Astrocyte (in vitro differentiated cells and primary cell): Measurements from ENCODE around the gene ASCC3. TPM values are rescaled to one million over a fixed set of nuclear protein-coding genes. Genes with fewer than 3 reads are reported as not detected.

Experiments used
- DNase-seq: peaks from one replicate; pipeline ENCODE4 v3.0.0-alpha.2; 2010; ENCODE audit warnings: low read depth
- FAIRE-seq: peaks from 2 replicates; lab custom pipeline; 2011; peaks lifted over from hg19 to GRCh38; lab: Jason Lieb, UNC
- H2AFZ ChIP-seq: 2 replicates; pipeline ENCODE4 v1.6.0; 2012; ENCODE audit warnings: low read depth, low read length, inconsistent platforms
- H3K27ac ChIP-seq: 2 replicates; pipeline ENCODE4 v1.5.1; 2011; ENCODE audit warnings: low read depth, low read length, inconsistent platforms
- H3K27me3 ChIP-seq: 2 replicates; pipeline ENCODE4 v1.6.0; 2011; ENCODE audit warnings: low read length, inconsistent platforms; ENCODE audit not compliant: insufficient read depth
- H3K36me3 ChIP-seq: 2 replicates; pipeline ENCODE4 v1.5.1; 2011; ENCODE audit warnings: low read length, inconsistent platforms; ENCODE audit not compliant: insufficient read depth
- H3K4me1 ChIP-seq: 2 replicates; pipeline ENCODE4 v1.5.1; 2011; ENCODE audit warnings: low read length, inconsistent platforms; ENCODE audit not compliant: insufficient read depth
- H3K4me2 ChIP-seq: 2 replicates; pipeline ENCODE4 v1.6.0; 2012; ENCODE audit warnings: low read length, inconsistent platforms
- H3K4me3 ChIP-seq: 2 replicates; pipeline ENCODE4 v1.5.1; 2011; ENCODE audit warnings: low read depth, mild to moderate bottlenecking, low read length, inconsistent platforms; ENCODE audit not compliant: insufficient read depth
- H3K79me2 ChIP-seq: 2 replicates; pipeline ENCODE4 v1.6.0; 2012; ENCODE audit warnings: mild to moderate bottlenecking, low read length, inconsistent platforms; ENCODE audit not compliant: insufficient read depth
- H3K9ac ChIP-seq: 2 replicates; pipeline ENCODE4 v1.6.0; 2012; ENCODE audit warnings: mild to moderate bottlenecking, low read length, inconsistent platforms
- H3K9me3 ChIP-seq: 2 replicates; pipeline ENCODE4 v1.5.1; 2012; ENCODE audit warnings: low read depth, mild to moderate bottlenecking, low read length, inconsistent platforms; ENCODE audit not compliant: insufficient read depth
- H4K20me1 ChIP-seq: 2 replicates; pipeline ENCODE4 v1.6.0; 2012; ENCODE audit warnings: low read length, inconsistent platforms; ENCODE audit not compliant: insufficient read depth
- H3K27ac Mint-ChIP-seq: one replicate; pipeline ENCODE4 v1.8.0; 2021; ENCODE audit warnings: mild to moderate bottlenecking, mixed read lengths; ENCODE audit not compliant: unreplicated experiment
- H3K27me3 Mint-ChIP-seq: one replicate; pipeline ENCODE4 v1.8.0; 2021; ENCODE audit warnings: low read depth, mixed read lengths; ENCODE audit not compliant: unreplicated experiment
- H3K36me3 Mint-ChIP-seq: one replicate; pipeline ENCODE4 v1.8.0; 2021; ENCODE audit warnings: low read depth, mixed read lengths; ENCODE audit not compliant: unreplicated experiment
- H3K4me1 Mint-ChIP-seq: one replicate; pipeline ENCODE4 v1.8.0; 2021; ENCODE audit warnings: low read depth, mixed read lengths; ENCODE audit not compliant: unreplicated experiment
- H3K4me3 Mint-ChIP-seq: one replicate; pipeline ENCODE4 v1.8.0; 2021; ENCODE audit warnings: mild to moderate bottlenecking, moderate library complexity, mixed read lengths; ENCODE audit not compliant: unreplicated experiment
- H3K9me3 Mint-ChIP-seq: one replicate; pipeline ENCODE4 v1.8.0; 2021; ENCODE audit warnings: mild to moderate bottlenecking, mixed read lengths; ENCODE audit not compliant: unreplicated experiment
- EZH2 ChIP-seq: IDR thresholded peaks from 2 replicates; pipeline ENCODE4 v1.6.1; 2012; ENCODE audit warnings: mild to moderate bottlenecking, low read length, inconsistent platforms; ENCODE audit not compliant: insufficient read depth
- total RNA-seq: library from RNA; stranded (reverse); gene quantifications from 2 replicates; pipeline ENCODE4 v1.2.1, GENCODE V29; 2021
- TF ChIP-seq, protein P1 (sequence below): IDR thresholded peaks from 2 replicates; pipeline ENCODE4 v1.5.1; 2011; ENCODE audit warnings: low read depth, mild to moderate bottlenecking, inconsistent platforms, low read length, moderate library complexity; ENCODE audit not compliant: insufficient read depth

The ASCC3 gene
- total RNA-seq, 1 donor from 2014 or later: 138 TPM

DNA sequence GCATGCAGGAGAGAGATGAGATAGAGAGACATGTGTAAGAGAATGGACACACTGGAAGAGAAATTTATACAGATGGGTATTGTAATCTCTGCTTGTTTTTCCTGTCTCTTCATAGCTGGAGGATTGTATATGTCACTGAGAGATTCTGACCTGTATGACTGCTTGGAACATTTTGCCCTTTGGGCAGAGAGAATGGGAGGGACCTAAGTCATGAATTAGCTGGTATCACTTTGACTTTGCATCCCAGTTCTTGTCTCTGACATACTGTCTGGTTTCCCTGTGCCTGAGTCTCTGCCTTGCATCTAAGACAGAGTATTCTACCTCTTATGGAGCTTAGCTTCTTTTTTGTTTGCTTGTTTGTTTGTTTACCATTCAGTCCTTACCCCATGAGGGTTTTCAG, 37.0 kb upstream of the ASCC3 start:
- no peaks in the 10 kb centered on the region for H3K4me1 ChIP-seq
- H2AFZ ChIP-seq: no peak overlapping the region
- Mint-ChIP-seq H3K36me3 (no peaks in the 10 kb centered on the region), H3K4me3 (no peak overlapping the region), H3K9me3 (no peaks in the 10 kb centered on the region), H3K27me3 (peaks cover 1% of the 10 kb centered on the region), H3K27ac (no peak overlapping the region), H3K4me1 (no peaks in the 10 kb centered on the region)
- DNase-seq (no peak), FAIRE-seq (no peak)
- no peaks in the 10 kb centered on the region for H3K9me3 ChIP-seq
- H3K9ac ChIP-seq: no peak overlapping the region
- no peak overlapping the region for H3K4me2 ChIP-seq
- H3K27ac ChIP-seq: no peak overlapping the region
- TF ChIP-seq, protein P1, sequence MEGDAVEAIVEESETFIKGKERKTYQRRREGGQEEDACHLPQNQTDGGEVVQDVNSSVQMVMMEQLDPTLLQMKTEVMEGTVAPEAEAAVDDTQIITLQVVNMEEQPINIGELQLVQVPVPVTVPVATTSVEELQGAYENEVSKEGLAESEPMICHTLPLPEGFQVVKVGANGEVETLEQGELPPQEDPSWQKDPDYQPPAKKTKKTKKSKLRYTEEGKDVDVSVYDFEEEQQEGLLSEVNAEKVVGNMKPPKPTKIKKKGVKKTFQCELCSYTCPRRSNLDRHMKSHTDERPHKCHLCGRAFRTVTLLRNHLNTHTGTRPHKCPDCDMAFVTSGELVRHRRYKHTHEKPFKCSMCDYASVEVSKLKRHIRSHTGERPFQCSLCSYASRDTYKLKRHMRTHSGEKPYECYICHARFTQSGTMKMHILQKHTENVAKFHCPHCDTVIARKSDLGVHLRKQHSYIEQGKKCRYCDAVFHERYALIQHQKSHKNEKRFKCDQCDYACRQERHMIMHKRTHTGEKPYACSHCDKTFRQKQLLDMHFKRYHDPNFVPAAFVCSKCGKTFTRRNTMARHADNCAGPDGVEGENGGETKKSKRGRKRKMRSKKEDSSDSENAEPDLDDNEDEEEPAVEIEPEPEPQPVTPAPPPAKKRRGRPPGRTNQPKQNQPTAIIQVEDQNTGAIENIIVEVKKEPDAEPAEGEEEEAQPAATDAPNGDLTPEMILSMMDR: no peak
- TF ChIP-seq EZH2: no peak
- H4K20me1 ChIP-seq: no peaks in the 10 kb centered on the region
- no peaks in the 10 kb centered on the region for H3K36me3 ChIP-seq
- H3K27me3 ChIP-seq: no peaks in the 10 kb centered on the region
- no peaks in the 10 kb centered on the region for H3K79me2 ChIP-seq
- H3K4me3 ChIP-seq: no peak overlapping the region

DNA sequence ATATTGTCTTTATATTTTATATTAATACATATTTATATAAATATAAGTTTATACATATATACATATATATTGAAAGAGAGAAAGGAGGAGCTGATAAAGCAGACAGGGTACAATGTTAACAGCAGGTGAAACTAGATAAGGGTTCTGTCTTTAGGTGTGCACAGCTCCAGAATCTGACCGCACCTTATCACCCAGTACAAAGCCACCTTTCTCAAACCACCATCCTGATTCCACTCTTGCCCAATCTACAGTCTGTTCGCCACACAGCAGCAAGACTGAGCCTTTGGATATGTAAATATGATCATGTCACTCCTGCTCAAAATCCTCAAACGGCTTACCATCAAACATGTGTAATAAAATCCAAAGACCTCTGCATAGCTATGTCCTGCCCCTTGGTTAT, 34.7 kb upstream of the ASCC3 start:
- no peak for DNase-seq
- Histone ChIP-seq H3K4me3 (no peak overlapping the region), H3K4me1 (no peaks in the 10 kb centered on the region), H3K9ac (no peak overlapping the region), H3K4me2 (no peak overlapping the region), H3K27me3 (no peaks in the 10 kb centered on the region), H3K79me2 (no peaks in the 10 kb centered on the region), H4K20me1 (no peaks in the 10 kb centered on the region), H3K27ac (no peak overlapping the region), H3K36me3 (no peaks in the 10 kb centered on the region), H3K9me3 (no peaks in the 10 kb centered on the region), H2AFZ (no peak overlapping the region)
- Mint-ChIP-seq H3K36me3 (no peaks in the 10 kb centered on the region), H3K9me3 (no peaks in the 10 kb centered on the region), H3K4me1 (no peaks in the 10 kb centered on the region), H3K27me3 (peaks cover 2% of the 10 kb centered on the region), H3K27ac (no peak overlapping the region), H3K4me3 (no peak overlapping the region)
- TF ChIP-seq, protein P1: no peak
- no peak for TF ChIP-seq EZH2
- FAIRE-seq: no peak

DNA sequence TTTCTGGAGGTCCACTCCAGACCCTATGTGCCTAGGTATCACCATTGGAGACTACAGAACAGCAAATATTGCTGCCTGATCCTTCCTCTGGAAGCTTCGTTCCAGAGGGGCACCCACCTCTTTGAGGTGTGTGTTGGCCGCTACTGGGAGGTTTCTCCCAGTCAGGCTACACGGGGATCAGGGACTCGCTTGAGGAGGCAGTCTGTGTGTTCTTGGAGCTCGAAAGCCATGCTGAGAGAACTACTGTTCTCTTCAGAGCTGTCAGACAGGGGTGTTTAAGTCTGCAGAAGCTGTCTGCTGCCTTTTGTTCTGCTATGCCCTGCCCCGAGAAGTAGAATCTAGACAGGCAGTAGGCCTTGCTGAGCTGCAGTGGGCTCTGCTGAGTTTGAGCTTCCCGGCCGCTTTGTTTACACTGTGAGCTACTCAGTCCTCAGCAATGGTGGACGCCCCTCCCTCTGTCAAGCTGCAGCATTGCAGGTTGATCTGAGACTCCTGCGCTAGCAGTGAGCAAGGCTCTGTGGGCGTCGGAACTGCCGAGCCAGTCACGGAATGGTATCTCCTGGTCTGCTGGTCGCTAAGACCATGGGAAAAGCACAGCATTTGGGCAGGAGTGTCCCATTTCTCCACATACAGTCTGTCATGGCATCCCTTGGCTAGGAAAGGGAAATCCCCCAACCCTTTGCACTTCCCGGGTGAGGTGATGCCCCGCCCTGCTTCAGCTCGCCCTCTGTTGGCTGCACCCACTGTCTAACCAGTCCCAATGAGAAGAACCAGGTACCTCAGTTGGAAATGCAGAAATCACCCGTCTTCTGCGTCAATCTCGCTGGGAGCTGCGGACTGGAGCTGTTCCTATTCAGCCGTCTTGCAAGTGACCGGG, 32.5 kb upstream of the ASCC3 start:
- Histone ChIP-seq H3K9me3 (no peaks in the 10 kb centered on the region), H3K9ac (no peak overlapping the region), H2AFZ (no peak overlapping the region), H4K20me1 (no peaks in the 10 kb centered on the region), H3K27me3 (no peaks in the 10 kb centered on the region), H3K27ac (no peak overlapping the region), H3K4me3 (no peak overlapping the region), H3K4me2 (no peak overlapping the region), H3K36me3 (no peaks in the 10 kb centered on the region), H3K79me2 (no peaks in the 10 kb centered on the region), H3K4me1 (no peaks in the 10 kb centered on the region)
- TF ChIP-seq, protein P1: no peak
- TF ChIP-seq EZH2: no peak
- no peaks in the 10 kb centered on the region for H3K36me3 Mint-ChIP-seq
- peaks cover 2% of the 10 kb centered on the region for H3K27me3 Mint-ChIP-seq
- DNase-seq (no peak), FAIRE-seq (no peak)
- no peaks in the 10 kb centered on the region for H3K4me1 Mint-ChIP-seq
- H3K4me3 Mint-ChIP-seq: no peak overlapping the region
- peaks cover 1% of the 10 kb centered on the region for H3K9me3 Mint-ChIP-seq
- no peak overlapping the region for H3K27ac Mint-ChIP-seq
